ENCODE results near the gene LIFR. TPM values are rescaled to one million over a fixed set of nuclear protein-coding genes. Genes with fewer than 3 reads are reported as not detected.

LIFR gene
- total and polyA plus RNA-seq, 11 donors = 12.6 to 66.8 (median 38.5) TPM

DNA sequence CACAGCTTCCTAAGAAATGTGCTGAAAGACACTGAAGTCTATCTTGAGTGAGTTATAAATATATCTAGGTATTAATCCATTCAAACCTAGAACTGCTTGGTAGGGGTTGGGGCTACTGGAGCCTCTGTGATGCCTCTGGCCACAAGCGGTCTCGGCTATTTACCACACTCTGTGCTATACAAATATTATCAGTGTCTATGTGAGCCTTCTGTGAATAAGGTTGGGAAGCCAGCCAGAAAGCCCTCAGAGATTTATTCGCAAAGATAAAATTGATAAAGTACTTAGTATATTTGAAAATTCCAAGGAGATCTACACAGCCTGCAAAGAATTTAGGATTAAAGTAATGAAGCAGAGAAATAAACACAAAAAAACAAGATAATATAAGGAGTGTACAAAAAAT is 41.4 kb downstream of the LIFR start:
- no peak for DNase-seq
- 78 to 85% (median 81%) methylated on average over 3 of the region's 3 CpGs for WGBS, 4 donors
- no peak for ATAC-seq
- Histone ChIP-seq H3K4me3 (no peak overlapping the region), H3K36me3 (peaks cover 0 to 75% (median 22%) of the 10 kb centered on the region in 9 donors), H3K9me3 (peaks cover 0 to 9% (median 0%) of the 10 kb centered on the region in 12 donors), H3K4me1 (no peaks in the 10 kb centered on the region), H3K27ac (no peak overlapping the region), H3K27me3 (no peaks in the 10 kb centered on the region)
- intact Hi-C loops (cut with DNase I) = loop anchor here in 1 of 10 donors (10.0 kb wide), 1 partner anchor 70 kb away; no protein-coding TSS in a partner anchor
- no peak for TF ChIP-seq POLR2A (IDR thresholded peaks at IDR 0.05)
- TF ChIP-seq, protein P1, sequence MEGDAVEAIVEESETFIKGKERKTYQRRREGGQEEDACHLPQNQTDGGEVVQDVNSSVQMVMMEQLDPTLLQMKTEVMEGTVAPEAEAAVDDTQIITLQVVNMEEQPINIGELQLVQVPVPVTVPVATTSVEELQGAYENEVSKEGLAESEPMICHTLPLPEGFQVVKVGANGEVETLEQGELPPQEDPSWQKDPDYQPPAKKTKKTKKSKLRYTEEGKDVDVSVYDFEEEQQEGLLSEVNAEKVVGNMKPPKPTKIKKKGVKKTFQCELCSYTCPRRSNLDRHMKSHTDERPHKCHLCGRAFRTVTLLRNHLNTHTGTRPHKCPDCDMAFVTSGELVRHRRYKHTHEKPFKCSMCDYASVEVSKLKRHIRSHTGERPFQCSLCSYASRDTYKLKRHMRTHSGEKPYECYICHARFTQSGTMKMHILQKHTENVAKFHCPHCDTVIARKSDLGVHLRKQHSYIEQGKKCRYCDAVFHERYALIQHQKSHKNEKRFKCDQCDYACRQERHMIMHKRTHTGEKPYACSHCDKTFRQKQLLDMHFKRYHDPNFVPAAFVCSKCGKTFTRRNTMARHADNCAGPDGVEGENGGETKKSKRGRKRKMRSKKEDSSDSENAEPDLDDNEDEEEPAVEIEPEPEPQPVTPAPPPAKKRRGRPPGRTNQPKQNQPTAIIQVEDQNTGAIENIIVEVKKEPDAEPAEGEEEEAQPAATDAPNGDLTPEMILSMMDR (IDR thresholded peaks at IDR 0.05) = no peak

DNA sequence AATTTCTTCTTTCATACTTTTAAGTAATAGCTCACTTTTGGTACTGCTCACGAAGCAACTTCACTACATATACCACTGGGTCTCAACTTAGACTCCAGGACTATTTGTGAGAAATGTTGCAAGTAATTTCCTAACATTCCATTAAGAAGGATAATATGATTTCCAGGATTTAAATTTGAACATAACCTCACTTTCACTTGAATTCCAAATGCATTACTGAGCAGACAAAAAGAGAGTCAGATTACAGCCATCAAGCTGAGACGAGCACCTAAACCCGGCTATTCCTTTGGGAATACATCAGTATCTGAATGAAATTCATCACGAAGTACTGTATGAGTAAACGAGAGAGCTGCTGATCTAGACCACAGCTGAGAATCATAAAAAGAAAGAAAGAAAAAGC is 47.3 kb downstream of the LIFR start:
- Histone ChIP-seq H3K27ac (no peak overlapping the region), H3K4me3 (no peak overlapping the region), H3K9me3 (no peaks in the 10 kb centered on the region), H3K36me3 (peaks cover 0 to 87% (median 27%) of the 10 kb centered on the region in 9 donors), H3K4me1 (no peaks in the 10 kb centered on the region), H3K27me3 (no peaks in the 10 kb centered on the region)
- no peak for TF ChIP-seq POLR2A (IDR thresholded peaks at IDR 0.05)
- TF ChIP-seq, protein P1 (IDR thresholded peaks at IDR 0.05) = no peak
- no peak for DNase-seq
- WGBS, 4 donors = 71 to 78% (median 73%) methylated on average over 5 of the region's 5 CpGs
- no peak for ATAC-seq
- intact Hi-C loops (cut with DNase I) = no loop called here

DNA sequence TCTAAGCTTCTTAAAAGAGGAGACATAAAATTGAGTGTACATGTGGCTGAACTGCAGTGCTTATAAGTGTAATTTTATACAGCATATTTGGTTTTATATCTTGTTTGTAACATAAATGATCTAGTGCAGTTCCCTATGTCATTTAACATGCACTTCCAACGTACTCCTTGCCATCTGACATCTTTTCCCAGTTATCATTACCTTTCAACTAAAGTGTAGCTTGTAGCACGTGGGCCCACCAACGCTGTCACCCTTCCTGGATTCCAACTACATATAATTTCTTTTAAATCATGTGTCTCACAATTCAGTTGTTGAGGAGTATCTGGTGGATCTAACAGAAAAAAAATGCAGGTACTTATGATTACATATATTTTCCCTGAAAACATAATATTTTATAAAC is 50.1 kb downstream of the LIFR start:
- Histone ChIP-seq H3K27ac (no peak overlapping the region), H3K36me3 (peaks cover 0 to 92% (median 27%) of the 10 kb centered on the region in 9 donors), H3K27me3 (no peaks in the 10 kb centered on the region), H3K4me3 (no peak overlapping the region), H3K4me1 (no peaks in the 10 kb centered on the region), H3K9me3 (no peaks in the 10 kb centered on the region)
- TF ChIP-seq, protein P1 (IDR thresholded peaks at IDR 0.05) = no peak
- no peak for TF ChIP-seq POLR2A (IDR thresholded peaks at IDR 0.05)
- DNase-seq (no peak), ATAC-seq (no peak)
- intact Hi-C loops (cut with DNase I) = no loop called here
- WGBS, 4 donors = 89 to 93% (median 92%) methylated on average over 3 of the region's 3 CpGs

DNA sequence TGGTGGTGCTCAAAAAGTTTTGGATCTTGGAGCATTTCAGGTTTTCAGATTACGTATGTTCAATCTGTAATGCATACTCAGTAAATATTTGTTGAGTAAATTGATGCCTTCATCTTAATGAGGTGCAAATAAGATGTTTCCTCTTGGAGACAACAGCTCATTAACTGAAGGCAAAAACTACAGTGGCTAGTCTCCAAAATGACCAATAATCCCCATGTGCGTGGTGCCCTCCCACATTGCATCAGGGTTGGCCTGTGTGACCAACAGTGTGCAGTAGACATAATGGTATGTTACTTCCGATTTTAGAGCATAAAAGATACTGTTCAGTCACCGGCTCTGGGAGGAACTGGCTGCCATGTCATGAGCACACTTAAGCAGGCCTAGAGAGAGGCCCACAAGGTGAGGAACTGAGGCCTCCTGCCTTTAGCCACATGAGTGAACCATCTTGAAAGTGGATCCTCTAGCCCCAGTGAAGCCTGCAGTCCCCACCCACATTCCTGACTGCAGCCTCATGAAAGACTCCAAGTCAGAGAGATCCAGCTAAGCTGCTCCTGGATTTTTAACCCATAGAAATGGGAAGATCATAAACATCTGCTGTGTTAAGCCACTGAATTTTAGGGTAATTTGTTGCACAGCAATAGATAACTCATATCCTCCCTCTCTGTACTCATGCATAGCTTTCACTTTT is 55.7 kb downstream of the LIFR start:
- WGBS, 4 donors = 88 to 94% (median 90%) methylated on average over 4 of the region's 4 CpGs
- no peak overlapping the region for H3K4me3 ChIP-seq

More for the DNA sequence above, 55.7 kb downstream of the LIFR start:
- H3K27ac ChIP-seq = no peak overlapping the region
- H3K4me1 ChIP-seq = peaks cover 0 to 3% (median 0%) of the 10 kb centered on the region in 12 donors
- no peak for ATAC-seq
- no peaks in the 10 kb centered on the region for H3K27me3 ChIP-seq
- peaks cover 0 to 96% (median 58%) of the 10 kb centered on the region in 9 donors for H3K36me3 ChIP-seq
- intact Hi-C loops (cut with DNase I) = loop anchor here in 1 of 10 donors (5.0 kb wide), 1 partner anchor 167 kb away; no protein-coding TSS in a partner anchor
- H3K9me3 ChIP-seq = no peaks in the 10 kb centered on the region
- no peak for DNase-seq
- TF ChIP-seq, protein P1 (IDR thresholded peaks at IDR 0.05) = no peak
- no peak for TF ChIP-seq POLR2A (IDR thresholded peaks at IDR 0.05)

Measured in heart left ventricle (tissue), 16 donors.